Thymus (tissue), 11 donors: ENCODE results near the gene MEF2B. TPM values are rescaled to one million over a fixed set of nuclear protein-coding genes. Genes with fewer than 3 reads are reported as not detected.

Source experiments
- DNase-seq, 9 donors: peaks; one replicate each; pipeline ENCODE4 v3.0.0-alpha.2; 2013; ENCODE audit warnings: low spot score in 9 of 9, low read depth in 6 of 9, missing footprints in 1 of 9
- H3K27ac ChIP-seq, 2 donors: one replicate each; pipeline ENCODE4 v1.5.1; 2013; ENCODE audit warnings: control low read depth in 1 of 2, low read depth in 1 of 2, low read length in 1 of 2, mild to moderate bottlenecking in 1 of 2, moderate library complexity in 1 of 2
- H3K27me3 ChIP-seq, 2 donors: one replicate each; pipeline ENCODE4 v1.5.1; 2013; ENCODE audit warnings: low read length in 1 of 2; ENCODE audit not compliant: control insufficient read depth in 2 of 2, insufficient read depth in 1 of 2
- H3K36me3 ChIP-seq, 2 donors: one replicate each; pipeline ENCODE4 v1.5.1; 2013; ENCODE audit warnings: low read length in 1 of 2, mild to moderate bottlenecking in 1 of 2, moderate library complexity in 1 of 2; ENCODE audit not compliant: control insufficient read depth in 2 of 2, insufficient read depth in 2 of 2
- H3K4me1 ChIP-seq, 2 donors: one replicate each; pipeline ENCODE4 v1.5.1; 2013; ENCODE audit warnings: low read length in 2 of 2; ENCODE audit not compliant: control insufficient read depth in 2 of 2, insufficient read depth in 2 of 2
- H3K4me3 ChIP-seq, 2 donors: one replicate each; pipeline ENCODE4 v1.5.1; 2013; ENCODE audit warnings: low read length in 2 of 2, control low read depth in 1 of 2, mild to moderate bottlenecking in 1 of 2
- H3K9me3 ChIP-seq, 2 donors: one replicate each; pipeline ENCODE4 v1.5.1; 2013; ENCODE audit warnings: low read length in 1 of 2, mild to moderate bottlenecking in 1 of 2; ENCODE audit not compliant: control insufficient read depth in 2 of 2, insufficient read depth in 1 of 2
- WGBS: extraction: QIAGEN DNeasy Blood & Tissue Kit; methylation state at CpG from one replicate; pipeline ENCODE4 v1.1.7; 2013; 5-methylcytosine and 5-hydroxymethylcytosine counted together
- polyA plus RNA-seq: library from polyadenylated mRNA; stranded (reverse); fragments of 200-250 nt; gene quantifications from one replicate; pipeline ENCODE4 v1.2.3, GENCODE V29; 2013
- total RNA-seq: library from RNA; stranded (reverse); fragments of 120-200 nt; gene quantifications from one replicate; pipeline ENCODE4 v1.2.4, GENCODE V29; 2013
- donor health status: healthy.

MEF2B gene
- total and polyA plus RNA-seq, 2 donors, result 0.42 to 2.1 TPM

DNA sequence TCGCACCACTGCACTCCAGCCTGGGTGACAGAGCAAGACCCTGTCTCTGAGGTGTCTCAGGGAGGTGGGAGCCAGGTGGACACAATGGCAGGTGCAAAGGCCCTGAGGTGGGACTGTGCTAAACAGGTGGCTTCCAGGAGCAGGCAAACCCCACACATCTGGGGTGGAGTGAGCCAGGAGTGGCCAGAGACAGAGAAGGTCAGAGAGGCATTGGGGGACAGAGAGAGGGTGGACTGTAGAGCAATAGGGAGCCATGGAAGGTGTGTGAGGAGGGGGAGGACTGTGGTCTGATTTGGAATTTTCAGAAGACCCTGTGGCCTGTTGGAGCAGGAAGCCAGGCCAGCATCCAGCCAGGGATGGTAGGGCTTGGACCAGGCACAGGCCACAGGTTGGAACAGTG is 4.7 kb downstream of the MEF2B start:
- H3K36me3 ChIP-seq, result no peaks in the 10 kb centered on the region
- DNase-seq, result no peak
- no peak overlapping the region for H3K4me3 ChIP-seq
- H3K27me3 ChIP-seq, result peaks cover 0 to 2% of the 10 kb centered on the region in 2 donors
- 100% methylated on average over 1 of the region's 1 CpG for WGBS
- H3K27ac ChIP-seq, result no peak overlapping the region
- peaks cover 1 to 13% of the 10 kb centered on the region in 2 donors for H3K9me3 ChIP-seq
- peaks cover 6 to 16% of the 10 kb centered on the region in 2 donors for H3K4me1 ChIP-seq

DNA sequence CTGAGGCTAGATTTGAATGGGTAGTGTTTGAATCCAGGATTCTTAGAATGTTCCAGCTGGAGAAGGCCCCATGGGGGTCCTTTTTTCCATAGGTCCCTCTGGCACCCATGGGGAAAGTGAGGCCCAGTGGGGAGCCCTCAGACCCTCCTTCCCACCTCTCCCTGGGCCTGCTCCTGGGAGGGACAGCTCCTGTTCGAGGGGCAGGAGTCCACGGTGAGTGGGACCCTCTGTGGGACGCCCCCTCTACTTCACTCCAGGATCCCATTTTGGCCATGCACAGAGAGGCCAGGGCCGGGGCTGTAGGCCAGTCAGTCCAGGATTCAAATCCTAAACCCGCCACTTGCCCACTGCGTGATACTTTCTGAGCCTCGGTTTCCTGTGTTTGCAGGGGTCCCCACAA is 7.6 kb downstream of the MEF2B start:
- H3K36me3 ChIP-seq, result no peaks in the 10 kb centered on the region
- no peak overlapping the region for H3K27ac ChIP-seq
- H3K4me3 ChIP-seq, result no peak overlapping the region
- H3K27me3 ChIP-seq, result no peaks in the 10 kb centered on the region
- H3K9me3 ChIP-seq, result peaks cover 1 to 13% of the 10 kb centered on the region in 2 donors
- peaks cover 4 to 16% of the 10 kb centered on the region in 2 donors for H3K4me1 ChIP-seq
- DNase-seq, result no peak
- 99% methylated on average over 7 of the region's 7 CpGs for WGBS

GRCh38 chr19:19160461-19161035 is 9.5 kb downstream of the MEF2B start:
- Histone ChIP-seq H3K27me3 (no peaks in the 10 kb centered on the region), H3K4me3 (no peak overlapping the region), H3K4me1 (peaks cover 4 to 16% of the 10 kb centered on the region in 2 donors), H3K36me3 (peaks cover 0 to 5% of the 10 kb centered on the region in 2 donors), H3K27ac (no peak overlapping the region), H3K9me3 (peaks cover 1 to 13% of the 10 kb centered on the region in 2 donors)
- WGBS, result 26% methylated on average over 26 of the region's 26 CpGs
- DNase-seq, result peak in 1 of 9 donors; percentile 34

- no peaks in the 10 kb centered on the region for H3K27me3 ChIP-seq
- no peak overlapping the region for H3K4me3 ChIP-seq
- H3K4me1 ChIP-seq, result peaks cover 4 to 16% of the 10 kb centered on the region in 2 donors
- H3K27ac ChIP-seq, result no peak overlapping the region
- H3K36me3 ChIP-seq, result peaks cover 0 to 5% of the 10 kb centered on the region in 2 donors
- H3K9me3 ChIP-seq, result peaks cover 1 to 13% of the 10 kb centered on the region in 2 donors
- WGBS, result over 99% methylated on average over 4 of the region's 4 CpGs
- DNase-seq, result no peak
Measured at GRCh38 chr19:19159534-19159933, 10.5 kb downstream of the MEF2B start.

DNA sequence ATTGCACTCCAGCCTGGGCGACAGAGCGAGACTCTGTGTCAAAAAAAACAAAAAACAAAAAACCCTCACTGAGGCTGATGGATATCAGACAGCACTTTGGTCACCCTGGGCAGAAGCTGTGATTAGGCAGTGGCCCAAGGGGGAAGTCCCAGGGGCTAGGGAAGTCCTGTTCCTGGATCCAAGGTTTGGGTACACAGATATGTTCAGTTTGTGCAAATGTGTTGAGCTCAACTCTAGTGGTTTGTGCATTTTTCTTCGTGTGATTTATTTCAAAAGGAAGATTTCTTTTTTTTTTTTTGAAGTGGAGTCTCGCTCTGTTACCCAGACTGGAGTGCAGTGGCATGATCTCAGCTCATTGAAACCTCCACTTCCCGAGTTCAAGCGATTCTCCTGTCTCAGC is 12.3 kb downstream of the MEF2B start:
- H3K9me3 ChIP-seq, result peaks cover 1 to 12% of the 10 kb centered on the region in 2 donors
- no peak overlapping the region for H3K4me3 ChIP-seq
- peaks cover 0 to 5% of the 10 kb centered on the region in 2 donors for H3K36me3 ChIP-seq
- peaks cover 4 to 16% of the 10 kb centered on the region in 2 donors for H3K4me1 ChIP-seq
- no peak overlapping the region for H3K27ac ChIP-seq
- no peak for DNase-seq
- H3K27me3 ChIP-seq, result no peaks in the 10 kb centered on the region
- WGBS, result 80% methylated on average over 6 of the region's 6 CpGs

- no peak overlapping the region for H3K4me3 ChIP-seq
- no peak for DNase-seq
- peaks cover 0 to 5% of the 10 kb centered on the region in 2 donors for H3K36me3 ChIP-seq
- no peaks in the 10 kb centered on the region for H3K9me3 ChIP-seq
- H3K4me1 ChIP-seq, result peaks cover 4 to 11% of the 10 kb centered on the region in 2 donors
- no peak overlapping the region for H3K27ac ChIP-seq
- 93% methylated on average over 10 of the region's 10 CpGs for WGBS
- no peaks in the 10 kb centered on the region for H3K27me3 ChIP-seq
Measured at GRCh38 chr19:19155495-19156219, 14.4 kb downstream of the MEF2B start.

GRCh38 chr19:19154768-19155494 is 15.1 kb downstream of the MEF2B start:
- Histone ChIP-seq H3K9me3 (no peaks in the 10 kb centered on the region), H3K4me1 (peaks cover 0 to 4% of the 10 kb centered on the region in 2 donors), H3K36me3 (peaks cover 0 to 5% of the 10 kb centered on the region in 2 donors), H3K27ac (no peak overlapping the region), H3K27me3 (no peaks in the 10 kb centered on the region), H3K4me3 (no peak overlapping the region)
- DNase-seq, result no peak
- WGBS, result 96% methylated on average over 6 of the region's 6 CpGs

GRCh38 chr19:19152668-19153384 is 17.2 kb downstream of the MEF2B start:
- Histone ChIP-seq H3K9me3 (no peaks in the 10 kb centered on the region), H3K4me1 (no peaks in the 10 kb centered on the region), H3K27ac (no peak overlapping the region), H3K4me3 (no peak overlapping the region), H3K27me3 (no peaks in the 10 kb centered on the region), H3K36me3 (peaks cover 7 to 15% of the 10 kb centered on the region in 2 donors)
- DNase-seq, result no peak
- 92% methylated on average over 13 of the region's 13 CpGs for WGBS
